ES-I3 (cell line): ENCODE measurements around the gene FGF14.

ENCODE experiments used
- H3K36me3 ChIP-seq: 2 replicates; pipeline ENCODE4 v1.6.1; 2013; ENCODE audit warnings: mild to moderate bottlenecking, low read length, control low read depth, moderate library complexity; ENCODE audit not compliant: insufficient read depth
- H3K4me1 ChIP-seq: 2 replicates; pipeline ENCODE4 v1.6.1; 2013; ENCODE audit warnings: mild to moderate bottlenecking, control low read depth, low read length; ENCODE audit not compliant: insufficient read depth
- H3K9ac ChIP-seq: 2 replicates; pipeline ENCODE4 v1.6.1; 2013; ENCODE audit warnings: low read depth, mild to moderate bottlenecking, low read length, moderate library complexity
- H3K9me3 ChIP-seq: 2 replicates; pipeline ENCODE4 v1.6.1; 2013; ENCODE audit warnings: mild to moderate bottlenecking, low read length, moderate library complexity; ENCODE audit not compliant: control insufficient read depth, insufficient read depth

The FGF14 gene

DNA sequence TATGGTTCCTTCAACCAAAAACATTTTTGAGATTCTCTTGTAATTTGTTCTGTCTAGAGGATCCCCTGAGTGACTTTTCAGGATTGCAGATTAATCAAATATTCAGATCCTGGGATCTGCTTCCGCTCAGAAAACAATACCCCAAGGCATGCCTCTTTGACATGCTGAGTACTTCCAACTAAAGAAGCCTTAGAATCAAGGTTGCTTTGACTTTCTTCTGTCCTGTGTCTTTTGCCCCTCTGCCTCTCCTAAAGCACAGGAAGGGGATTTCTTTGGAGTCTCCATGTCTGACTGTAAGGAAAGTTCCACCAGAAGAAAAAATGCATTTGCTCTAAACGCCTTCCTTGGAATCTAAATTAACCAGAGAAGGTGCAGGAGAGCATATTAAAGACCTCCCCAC, 431.5 kb downstream of the FGF14 start:
- Histone ChIP-seq H3K9ac (no peak overlapping the region), H3K4me1 (peaks cover 13% of the 10 kb centered on the region), H3K9me3 (no peaks in the 10 kb centered on the region)

DNA sequence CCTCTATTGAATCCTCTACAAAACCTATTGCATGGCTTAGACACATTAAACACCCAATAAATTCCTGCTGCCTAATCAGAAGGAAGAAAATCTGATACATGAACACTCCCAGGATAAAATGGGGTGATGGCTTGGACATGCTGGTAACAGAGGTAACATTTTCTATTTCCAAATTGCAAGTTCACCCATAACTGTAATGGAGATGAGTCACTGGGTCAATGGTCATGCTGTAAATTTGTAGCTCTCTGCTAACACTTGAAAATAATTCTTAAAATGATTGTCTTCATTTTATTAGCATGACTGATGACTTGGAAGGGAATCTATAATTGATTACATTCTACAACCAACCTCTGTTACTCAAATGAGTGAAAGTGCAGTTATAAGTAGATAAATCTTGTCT, 434.1 kb downstream of the FGF14 start:
- Histone ChIP-seq H3K9me3 (no peaks in the 10 kb centered on the region), H3K4me1 (peaks cover 13% of the 10 kb centered on the region), H3K9ac (no peak overlapping the region), H3K36me3 (no peaks in the 10 kb centered on the region)

More for the DNA sequence above, 431.5 kb downstream of the FGF14 start:
- H3K36me3 ChIP-seq, result no peaks in the 10 kb centered on the region

- Histone ChIP-seq H3K9me3 (no peaks in the 10 kb centered on the region), H3K9ac (no peak overlapping the region), H3K4me1 (peaks cover 13% of the 10 kb centered on the region), H3K36me3 (no peaks in the 10 kb centered on the region)
Observed at GRCh38 chr13:101967216-101967615, 434.6 kb downstream of the FGF14 start.

DNA sequence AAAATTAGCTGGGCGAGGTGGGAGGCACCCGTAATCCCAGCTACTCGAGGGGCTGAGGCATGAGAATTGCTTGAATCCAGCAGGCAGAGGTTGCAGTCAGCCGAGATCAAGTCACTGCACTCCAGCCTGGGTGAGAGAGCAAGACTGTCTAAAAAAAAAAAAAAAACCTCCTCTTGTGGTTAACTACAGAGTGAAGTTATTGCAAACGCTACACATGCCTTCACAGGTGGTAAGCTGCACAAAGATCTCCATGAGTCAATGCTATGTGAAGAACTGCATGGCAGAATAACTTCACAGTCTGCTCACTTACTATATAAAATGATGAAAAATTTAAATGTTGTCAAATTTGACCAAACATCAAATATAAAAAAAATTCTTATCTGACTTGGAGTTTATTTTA, 436.8 kb downstream of the FGF14 start:
- Histone ChIP-seq H3K9ac (no peak overlapping the region), H3K36me3 (no peaks in the 10 kb centered on the region), H3K9me3 (no peaks in the 10 kb centered on the region), H3K4me1 (peaks cover 6% of the 10 kb centered on the region; the same call in 1 of the 2 replicates)

DNA sequence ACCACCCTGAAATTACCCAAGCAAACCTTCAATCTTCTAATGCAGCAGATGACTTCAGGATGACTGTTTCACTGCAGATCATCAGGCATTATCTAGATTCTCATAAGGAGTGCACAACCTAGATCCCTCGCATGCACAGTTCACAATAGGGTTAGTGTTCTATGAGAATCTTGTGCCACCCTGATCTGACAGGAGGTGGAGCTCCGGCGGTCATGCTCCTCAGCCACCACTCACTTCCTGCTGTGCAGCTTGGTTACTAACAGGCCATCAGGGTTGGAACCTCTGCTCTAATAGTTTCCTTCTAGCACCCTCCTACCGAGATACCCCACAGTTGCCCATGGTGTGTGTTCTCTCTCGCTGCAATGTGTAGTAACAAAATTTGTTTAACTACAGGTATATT, 442.8 kb downstream of the FGF14 start:
- Histone ChIP-seq H3K4me1 (no peaks in the 10 kb centered on the region), H3K9me3 (no peaks in the 10 kb centered on the region), H3K9ac (no peak overlapping the region), H3K36me3 (no peaks in the 10 kb centered on the region)

GRCh38 chr13:101955764-101956163, 446.1 kb downstream of the FGF14 start:
- Histone ChIP-seq H3K4me1 (no peaks in the 10 kb centered on the region), H3K9ac (no peak overlapping the region), H3K9me3 (no peaks in the 10 kb centered on the region), H3K36me3 (no peaks in the 10 kb centered on the region)

- no peak overlapping the region for H3K9ac ChIP-seq
- no peaks in the 10 kb centered on the region for H3K36me3 ChIP-seq
- H3K9me3 ChIP-seq, result no peaks in the 10 kb centered on the region
- no peaks in the 10 kb centered on the region; the same call in 1 of the 2 replicates for H3K4me1 ChIP-seq
Observed at GRCh38 chr13:101951114-101951513, 450.7 kb downstream of the FGF14 start.

DNA sequence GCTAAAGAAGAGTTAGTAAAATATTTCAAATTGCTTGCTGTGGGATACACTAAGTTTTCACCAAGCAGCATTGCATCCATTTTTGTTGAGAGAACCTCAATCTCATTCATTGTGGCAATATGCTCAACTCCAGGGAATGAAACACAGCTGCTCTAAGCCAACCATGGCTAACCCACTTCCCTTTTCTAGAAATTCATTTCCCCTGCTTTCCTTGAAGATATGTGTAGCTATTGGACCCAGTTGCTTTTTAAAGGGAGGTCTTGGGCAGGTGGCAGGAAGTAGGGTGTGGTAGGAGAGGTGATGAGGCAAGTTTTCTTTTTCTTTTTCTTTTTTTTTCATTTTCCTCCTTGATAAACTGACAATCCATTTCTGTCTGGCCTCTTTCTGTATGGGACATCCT, 452.2 kb downstream of the FGF14 start:
- Histone ChIP-seq H3K4me1 (no peaks in the 10 kb centered on the region; the same call in 1 of the 2 replicates), H3K9ac (no peak overlapping the region), H3K36me3 (no peaks in the 10 kb centered on the region), H3K9me3 (no peaks in the 10 kb centered on the region)

DNA sequence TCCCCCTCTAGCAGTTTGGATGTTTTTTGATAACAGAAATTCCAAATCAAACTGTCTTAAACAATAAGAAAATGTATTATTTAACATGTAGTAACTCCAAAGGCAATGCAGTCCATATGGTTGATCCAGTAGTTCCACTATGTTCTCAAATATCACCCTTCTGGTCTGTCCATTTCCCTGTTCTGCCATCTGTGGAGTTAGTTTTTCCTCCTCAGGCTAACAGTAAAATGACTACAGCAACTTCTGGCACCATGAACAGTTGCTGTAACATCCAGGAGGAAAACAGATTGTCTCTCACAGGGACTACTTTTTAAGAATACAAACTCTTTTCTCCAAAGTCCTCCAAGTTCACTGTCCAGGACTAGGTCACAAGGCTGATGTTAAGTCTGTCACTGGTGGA, 455.4 kb downstream of the FGF14 start:
- Histone ChIP-seq H3K4me1 (no peaks in the 10 kb centered on the region; the same call in 1 of the 2 replicates), H3K9ac (no peak overlapping the region), H3K36me3 (no peaks in the 10 kb centered on the region), H3K9me3 (no peaks in the 10 kb centered on the region)

GRCh38 chr13:101945435-101945834, 456.4 kb downstream of the FGF14 start:
- H3K9me3 ChIP-seq, result no peaks in the 10 kb centered on the region
- H3K9ac ChIP-seq, result no peak overlapping the region
- H3K36me3 ChIP-seq, result no peaks in the 10 kb centered on the region
- H3K4me1 ChIP-seq, result no peaks in the 10 kb centered on the region; the same call in 1 of the 2 replicates

DNA sequence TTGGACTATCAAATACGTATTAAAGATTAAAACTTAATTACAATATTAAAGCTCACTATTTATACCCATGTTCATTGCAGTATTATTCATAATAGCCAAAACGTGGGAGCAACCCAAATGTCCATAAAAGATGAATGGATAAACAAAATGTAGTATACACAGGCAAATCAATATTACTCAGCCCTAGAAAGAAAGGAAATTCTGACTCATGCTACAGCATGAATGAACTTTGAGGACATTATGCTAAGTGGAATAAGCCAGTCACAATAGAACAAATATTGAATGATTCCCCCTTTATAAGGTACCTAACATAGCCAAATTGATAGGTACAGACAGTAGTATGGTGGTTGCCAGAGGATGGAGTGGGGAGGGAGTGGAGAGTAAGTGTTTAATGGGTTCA, 457.3 kb downstream of the FGF14 start:
- no peak overlapping the region for H3K9ac ChIP-seq
- no peaks in the 10 kb centered on the region for H3K36me3 ChIP-seq
- no peaks in the 10 kb centered on the region for H3K9me3 ChIP-seq
- H3K4me1 ChIP-seq, result no peaks in the 10 kb centered on the region

- H3K4me1 ChIP-seq, result no peaks in the 10 kb centered on the region
- no peak overlapping the region for H3K9ac ChIP-seq
- H3K9me3 ChIP-seq, result no peaks in the 10 kb centered on the region
Observed at GRCh38 chr13:101942535-101943157, 459.2 kb downstream of the FGF14 start.

GRCh38 chr13:101942038-101942437, 459.8 kb downstream of the FGF14 start:
- Histone ChIP-seq H3K9ac (no peak overlapping the region), H3K4me1 (no peaks in the 10 kb centered on the region), H3K9me3 (no peaks in the 10 kb centered on the region), H3K36me3 (no peaks in the 10 kb centered on the region)

More at GRCh38 chr13:101942535-101943157, 459.2 kb downstream of the FGF14 start:
- H3K36me3 ChIP-seq, result no peaks in the 10 kb centered on the region

DNA sequence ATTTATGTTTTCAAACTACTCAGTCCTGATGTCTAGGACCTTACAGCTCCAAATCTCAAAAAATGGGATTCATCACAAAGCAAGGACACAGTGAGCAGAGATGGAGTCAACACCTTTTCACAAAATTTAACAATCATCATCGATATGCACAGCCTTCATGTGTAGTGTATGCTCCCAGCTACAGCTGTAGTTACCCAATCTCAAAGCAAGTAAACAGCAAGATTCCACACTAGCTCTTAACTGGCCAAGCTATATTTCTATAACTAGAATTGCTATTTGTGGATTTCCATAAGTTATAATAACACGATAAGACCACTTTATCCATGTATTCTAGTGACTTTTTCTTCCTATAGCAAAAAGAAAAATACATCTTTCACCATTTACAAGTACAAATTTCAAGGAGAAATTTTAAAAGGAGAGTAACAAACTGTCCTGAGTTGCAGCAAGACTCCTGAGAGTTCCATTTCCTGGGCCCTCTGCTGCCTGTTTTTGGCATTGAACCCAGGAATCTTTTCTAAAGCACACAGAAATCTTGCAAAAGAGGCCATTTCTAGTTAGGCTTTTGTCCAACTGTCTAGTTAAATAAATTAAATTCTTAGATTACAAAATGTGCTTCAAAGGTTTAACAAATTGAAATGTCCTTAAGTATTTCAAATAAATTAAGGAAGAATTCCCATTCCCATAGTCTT, 460.6 kb downstream of the FGF14 start:
- Histone ChIP-seq H3K9ac (no peak overlapping the region), H3K36me3 (no peaks in the 10 kb centered on the region), H3K4me1 (no peaks in the 10 kb centered on the region), H3K9me3 (no peaks in the 10 kb centered on the region)

DNA sequence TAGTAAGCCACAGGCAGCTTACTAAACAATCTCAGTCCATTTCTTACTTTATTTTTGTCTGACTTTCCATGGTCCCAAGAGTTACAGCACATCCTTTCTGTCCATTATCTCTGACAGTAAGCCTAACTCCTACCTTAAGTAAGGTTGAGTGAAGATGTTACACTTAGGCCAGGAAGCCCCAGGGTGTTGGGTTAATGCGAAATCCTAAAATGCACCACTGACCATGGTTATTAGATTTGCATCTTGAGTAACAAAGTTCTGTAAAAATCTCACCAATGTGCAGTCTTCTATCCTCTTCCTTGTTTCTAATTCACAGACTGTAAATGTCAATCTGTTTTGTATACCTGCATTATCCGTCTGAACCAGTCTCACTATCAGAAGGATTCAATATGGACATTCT, 462.5 kb downstream of the FGF14 start:
- H3K4me1 ChIP-seq, result no peaks in the 10 kb centered on the region
- H3K36me3 ChIP-seq, result no peaks in the 10 kb centered on the region
- H3K9me3 ChIP-seq, result no peaks in the 10 kb centered on the region
- H3K9ac ChIP-seq, result no peak overlapping the region
